IMR-90 (cell line): Measurements from ENCODE around the gene SIGLEC15. TPM values are rescaled to one million over a fixed set of nuclear protein-coding genes. Genes with fewer than 3 reads are reported as not detected.
A peak's percentile ranks its signal among the peaks of the same experiment; 100 is the strongest.

Experiments
- ATAC-seq: fragments of 200-7000 bp; cut with Tn5 transposase; 2 replicates; pipeline ENCODE4 v1.9.1; 2020; ENCODE audit warnings: low read depth, mild to moderate bottlenecking, moderate library complexity
- BruUV-seq: library from RNA; stranded (reverse); fragments of 400-500 nt; replicated peaks from 2 replicates; lab custom pipeline; 2021; lab: Mats Ljungman, UMichigan
- CTCF ChIA-PET: fragments of 300-600 bp; formaldehyde crosslinking; extraction: SDS; loops from one replicate; lab custom pipeline; 2021; ENCODE audit warnings: antibody characterized with exemption; lab: Yijun Ruan, JAX
- POLR2A ChIA-PET: fragments of 300-600 bp; sonication (Branson Sonifier 250); formaldehyde crosslinking; loops from one replicate; lab custom pipeline; 2022; ENCODE audit warnings: antibody characterized with exemption; ENCODE audit not compliant: unreplicated experiment; lab: Charles Lee
- DNase-seq: peaks from one replicate; pipeline ENCODE4 v3.0.0; 2013
- H2AFZ ChIP-seq: replicated peaks from 2 replicates; pipeline ENCODE3; 2013; ENCODE audit warnings: low read length, mild to moderate bottlenecking; ENCODE audit not compliant: poor library complexity
- H2AK5ac ChIP-seq: 2 replicates; pipeline ENCODE4 v1.6.1; 2013; ENCODE audit warnings: low read depth, low read length, inconsistent platforms
- H2AK9ac ChIP-seq: replicated peaks from 2 replicates; pipeline ENCODE3; 2013; ENCODE audit warnings: mild to moderate bottlenecking, low read depth, low read length, moderate library complexity; ENCODE audit not compliant: poor library complexity
- H2BK120ac ChIP-seq: 2 replicates; pipeline ENCODE4 v1.6.1; 2013; ENCODE audit warnings: low read depth, low read length, inconsistent platforms
- H2BK15ac ChIP-seq: 3 replicates; pipeline ENCODE4 v1.6.1; 2013; ENCODE audit warnings: low read depth, low read length, inconsistent platforms
- H2BK20ac ChIP-seq: 2 replicates; pipeline ENCODE4 v1.6.1; 2013; ENCODE audit warnings: low read depth, mild to moderate bottlenecking, inconsistent platforms, low read length, moderate library complexity
- H2BK5ac ChIP-seq: 2 replicates; pipeline ENCODE4 v1.6.1; 2013; ENCODE audit warnings: mild to moderate bottlenecking, low read depth, low read length, inconsistent platforms; ENCODE audit not compliant: poor library complexity, severe bottlenecking
- H3K14ac ChIP-seq: replicated peaks from 2 replicates; pipeline ENCODE4 v1.6.1; 2013; ENCODE audit warnings: low read depth, low read length, inconsistent platforms
- H3K18ac ChIP-seq: 2 replicates; pipeline ENCODE4 v1.6.1; 2013; ENCODE audit warnings: low read depth, low read length, control low read depth
- H3K23ac ChIP-seq: 2 replicates; pipeline ENCODE4 v1.6.1; 2013; ENCODE audit warnings: low read depth, low read length, inconsistent platforms
- H3K27ac ChIP-seq: 2 replicates; pipeline ENCODE4 v1.5.1; 2013; ENCODE audit warnings: mild to moderate bottlenecking, control low read depth, low read length; ENCODE audit not compliant: insufficient read depth
- H3K27me3 ChIP-seq: 2 replicates; pipeline ENCODE4 v1.6.1; 2013; ENCODE audit warnings: low read length; ENCODE audit not compliant: control insufficient read depth, insufficient read depth
- H3K36me3 ChIP-seq: 2 replicates; pipeline ENCODE4 v1.6.1; 2013; ENCODE audit warnings: low read length, mixed read lengths; ENCODE audit not compliant: control insufficient read depth, insufficient read depth
- H3K4ac ChIP-seq: 2 replicates; pipeline ENCODE4 v1.6.1; 2013; ENCODE audit warnings: low read depth, low read length, inconsistent platforms
- H3K4me1 ChIP-seq: 2 replicates; pipeline ENCODE4 v1.6.1; 2013; ENCODE audit warnings: low read length, mixed read lengths; ENCODE audit not compliant: control insufficient read depth, insufficient read depth
- H3K4me2 ChIP-seq: 2 replicates; pipeline ENCODE4 v1.6.1; 2013; ENCODE audit warnings: low read depth, mild to moderate bottlenecking, control low read depth, low read length, moderate library complexity
- H3K4me3 ChIP-seq: 2 replicates; pipeline ENCODE4 v1.5.1; 2013; ENCODE audit warnings: low read depth, mild to moderate bottlenecking, control low read depth, low read length, moderate library complexity; ENCODE audit not compliant: insufficient read depth
- H3K56ac ChIP-seq: 2 replicates; pipeline ENCODE4 v1.6.1; 2013; ENCODE audit warnings: low read length, inconsistent platforms; ENCODE audit not compliant: insufficient read depth; ENCODE audit errors: extremely low read depth
- H3K79me1 ChIP-seq, 2 experiments: 2 replicates each; pipeline ENCODE4 v1.6.1; 2013; ENCODE audit warnings: low read length in 2 of 2, inconsistent platforms in 1 of 2, low read depth in 1 of 2
- H3K9ac ChIP-seq: 2 replicates; pipeline ENCODE4 v1.6.1; 2013; ENCODE audit warnings: low read depth, low read length, control low read depth
- H3K9me1 ChIP-seq: 2 replicates; pipeline ENCODE4 v1.6.1; 2013; ENCODE audit warnings: low read length, inconsistent platforms; ENCODE audit not compliant: insufficient read depth
- H3K9me3 ChIP-seq: 2 replicates; pipeline ENCODE4 v1.6.1; 2013; ENCODE audit warnings: low read length; ENCODE audit not compliant: control insufficient read depth, insufficient read depth
- H4K20me1 ChIP-seq: 2 replicates; pipeline ENCODE4 v1.6.1; 2013; ENCODE audit warnings: low read length, inconsistent platforms; ENCODE audit not compliant: insufficient read depth
- H4K5ac ChIP-seq: 2 replicates; pipeline ENCODE4 v1.6.1; 2013; ENCODE audit warnings: mild to moderate bottlenecking, low read depth, low read length, control low read depth
- H4K8ac ChIP-seq, 2 experiments: 2 replicates each; pipeline ENCODE4 v1.6.1; 2013; ENCODE audit warnings: low read depth in 2 of 2, low read length in 2 of 2, control low read depth in 1 of 2, inconsistent platforms in 1 of 2
- H4K91ac ChIP-seq: 2 replicates; pipeline ENCODE4 v1.6.1; 2013; ENCODE audit warnings: low read depth, low read length, inconsistent platforms; ENCODE audit not compliant: insufficient read depth
- BHLHE40 ChIP-seq: fragments of 150-350 bp; IDR thresholded peaks from 2 replicates; pipeline ENCODE4 v1.6.1; 2016; ENCODE audit warnings: mild to moderate bottlenecking, low read depth, low read length
- CEBPB ChIP-seq: IDR thresholded peaks from 2 replicates; pipeline ENCODE4 v1.6.1; 2012; ENCODE audit warnings: low read depth, low read length, improper control_type of control experiment
- CHD1 ChIP-seq: IDR thresholded peaks from 2 replicates; pipeline ENCODE4 v1.6.1; 2012; ENCODE audit warnings: low read depth, low read length, improper control_type of control experiment
- CTCF ChIP-seq: conservative IDR thresholded peaks from 2 replicates; pipeline ENCODE4 v1.5.1; 2012; ENCODE audit warnings: mild to moderate bottlenecking, low read depth, low read length, improper control_type of control experiment
- ELK1 ChIP-seq: fragments of 150-350 bp; IDR thresholded peaks from 2 replicates; pipeline ENCODE4 v1.6.1; 2016; ENCODE audit warnings: low read depth, mild to moderate bottlenecking, low read length, moderate library complexity, borderline replicate concordance
- FOS ChIP-seq: fragments of 150-350 bp; IDR thresholded peaks from 2 replicates; pipeline ENCODE4 v1.6.1; 2016; ENCODE audit warnings: low read depth, low read length
- MAFK ChIP-seq: IDR thresholded peaks from 2 replicates; pipeline ENCODE4 v1.6.1; 2012; ENCODE audit warnings: low read depth, low read length, improper control_type of control experiment
- MAZ ChIP-seq: IDR thresholded peaks from 2 replicates; pipeline ENCODE4 v1.6.1; 2012; ENCODE audit warnings: low read depth, mild to moderate bottlenecking, low read length, improper control_type of control experiment, moderate library complexity, borderline replicate concordance
- MXI1 ChIP-seq: IDR thresholded peaks from 2 replicates; pipeline ENCODE4 v1.6.1; 2012; ENCODE audit warnings: low read depth, mild to moderate bottlenecking, low read length, moderate library complexity, borderline replicate concordance
- NFE2L2 ChIP-seq: fragments of 150-350 bp; IDR thresholded peaks from 2 replicates; pipeline ENCODE4 v1.6.1; 2016; ENCODE audit warnings: low read depth, mild to moderate bottlenecking, low read length
- POLR2A ChIP-seq: IDR thresholded peaks from 2 replicates; pipeline ENCODE4 v1.6.1; 2012; ENCODE audit warnings: mild to moderate bottlenecking, low read depth, low read length
- RAD21 ChIP-seq: IDR thresholded peaks from 2 replicates; pipeline ENCODE4 v1.6.1; 2012; ENCODE audit warnings: low read length, improper control_type of control experiment
- RCOR1 ChIP-seq: IDR thresholded peaks from 2 replicates; pipeline ENCODE4 v1.6.1; 2012; ENCODE audit warnings: mild to moderate bottlenecking, low read length, improper control_type of control experiment; ENCODE audit not compliant: insufficient replicate concordance
- RFX5 ChIP-seq: IDR thresholded peaks from 2 replicates; pipeline ENCODE4 v1.8.0; 2012; ENCODE audit warnings: low read depth, mild to moderate bottlenecking, low read length, moderate library complexity
- SMC3 ChIP-seq: fragments of 150-350 bp; IDR thresholded peaks from 2 replicates; pipeline ENCODE4 v1.6.1; 2016; ENCODE audit warnings: low read depth, mild to moderate bottlenecking, antibody characterized with exemption, low read length, moderate library complexity
- USF2 ChIP-seq: fragments of 150-350 bp; IDR thresholded peaks from 2 replicates; pipeline ENCODE4 v1.6.1; 2017; ENCODE audit warnings: mild to moderate bottlenecking, antibody characterized with exemption, low read length, low read depth
- WGBS, 2 experiments: methylation state at CpG; one replicate each; pipeline versions ENCODE4 v1.1.5 to v1.1.7; 2013; ENCODE audit warnings: missing lambda C conversion rate in 2 of 2; ENCODE audit not compliant: insufficient read length in 1 of 2; ENCODE audit errors: extremely low coverage in 2 of 2; 5-methylcytosine and 5-hydroxymethylcytosine counted together
- dilution Hi-C: fragments of 300-500 bp; cut with HindIII; formaldehyde crosslinking; loops from one replicate; pipeline ENCODE4 v1.14.3; 2018; ENCODE audit warnings: low sequenced_read_pairs; ENCODE audit not compliant: unreplicated experiment
- in situ Hi-C: fragments of 300-500 bp; cut with MboI; formaldehyde crosslinking; loops from 3 replicates; pipeline ENCODE4 v1.14.3; 2019; ENCODE audit warnings: low sequenced_read_pairs, inconsistent platforms, mixed read lengths
- intact Hi-C: fragments of 100-400 bp; cut with micrococcal nuclease; formaldehyde crosslinking; loops from 2 replicates; pipeline ENCODE4 v1.10.0; 2022
- polyA plus RNA-seq, 3 experiments: library from polyadenylated mRNA; depleted of rRNA; stranded (reverse); fragments of >200 nt; gene quantifications; 2 replicates each; pipeline ENCODE4 v1.2.3, GENCODE V29; 2012; ENCODE audit warnings: low replicate concordance in 1 of 3
- total RNA-seq: library from RNA; depleted of rRNA; stranded (reverse); fragments of >200 nt; gene quantifications from 2 replicates; pipeline ENCODE4 v1.2.3, GENCODE V29; 2012

The SIGLEC15 gene
- total and polyA plus RNA-seq, 2 of the 4 experiments (the other 2 are of a cell fraction): 1.1 to 1.8 TPM

- Histone ChIP-seq H3K14ac (no peak overlapping the region), H2AK9ac (peak overlapping the region; percentile 9), H2BK15ac (no peak overlapping the region), H4K8ac (no peak overlapping the region), H3K27me3 (no peaks in the 10 kb centered on the region), H3K4ac (no peak overlapping the region), H2AK5ac (peak overlapping the region; percentile 60; the same call in 1 of the 2 replicates), H3K4me3 (no peak overlapping the region), H3K9me3 (no peaks in the 10 kb centered on the region), H4K91ac (no peak overlapping the region), H4K20me1 (no peaks in the 10 kb centered on the region), H3K4me1 (peaks cover 5% of the 10 kb centered on the region), H2AFZ (no peak overlapping the region), H3K4me2 (no peak overlapping the region), H3K23ac (no peak overlapping the region), H2BK5ac (no peak overlapping the region), H3K79me1 (peaks cover 0 to 4% of the 10 kb centered on the region in 2 experiments; a peak in 1 of 4 replicates), H4K5ac (no peak overlapping the region), H3K36me3 (no peaks in the 10 kb centered on the region), H2BK120ac (no peak overlapping the region), H3K27ac (no peak overlapping the region), H3K56ac (no peak overlapping the region), H3K9me1 (peaks cover 16% of the 10 kb centered on the region), H2BK20ac (no peak overlapping the region), H3K18ac (no peak overlapping the region), H3K9ac (no peak overlapping the region)
- ChIA-PET CTCF (interaction anchor here (0.9 to 1.3 kb wide), 2 partner anchors 12 to 37 kb away, joined by 3 to 4 read pairs; no protein-coding TSS in a partner anchor), POLR2A (no interaction called here)
- intact Hi-C loops: no loop called here
- no peak for TF ChIP-seq CHD1
- no peak for TF ChIP-seq POLR2A
- no peak for TF ChIP-seq RAD21
- no peak for TF ChIP-seq CEBPB
- no peak for TF ChIP-seq RFX5
- TF ChIP-seq NFE2L2: no peak
- no peak for TF ChIP-seq USF2
- TF ChIP-seq CTCF: no peak
- no peak for TF ChIP-seq BHLHE40
- TF ChIP-seq RCOR1: no peak
- no peak for TF ChIP-seq MAFK
- no peak for TF ChIP-seq MXI1
- no peak for TF ChIP-seq MAZ
- TF ChIP-seq FOS: no peak
- TF ChIP-seq ELK1: no peak
- no peak for TF ChIP-seq SMC3
- dilution Hi-C loops: no loop called here
- no TSS peak for BruUV-seq
- DNase-seq: no peak
- in situ Hi-C loops: loop anchor here (10.0 kb wide), 1 partner anchor 58 kb away; no protein-coding TSS in a partner anchor
- WGBS, 2 experiments: 93% methylated on average over 3 of the region's 9 CpGs; no CpG with 5 or more reads in 1 of the 2 experiments
- ATAC-seq: no peak
These were observed 17.5 kb downstream of the SIGLEC15 start for GRCh38 chr18:45843019-45843418.
